HPDE6-E6E7 (cell line): Measurements from ENCODE around the gene TIMM44.
A peak's percentile ranks its signal among the peaks of the same experiment; 100 is the strongest.
"Not testable (repeated sequence)": the region's sequence is repeated elsewhere in the genome, so short reads cannot be mapped to it uniquely, and the experiment has no call there.

Experiments used
- DNase-seq: peaks from one replicate; pipeline ENCODE4 v3.0.0; 2011; ENCODE audit warnings: missing footprints; ENCODE audit errors: extremely low spot score

Gene TIMM44

DNA sequence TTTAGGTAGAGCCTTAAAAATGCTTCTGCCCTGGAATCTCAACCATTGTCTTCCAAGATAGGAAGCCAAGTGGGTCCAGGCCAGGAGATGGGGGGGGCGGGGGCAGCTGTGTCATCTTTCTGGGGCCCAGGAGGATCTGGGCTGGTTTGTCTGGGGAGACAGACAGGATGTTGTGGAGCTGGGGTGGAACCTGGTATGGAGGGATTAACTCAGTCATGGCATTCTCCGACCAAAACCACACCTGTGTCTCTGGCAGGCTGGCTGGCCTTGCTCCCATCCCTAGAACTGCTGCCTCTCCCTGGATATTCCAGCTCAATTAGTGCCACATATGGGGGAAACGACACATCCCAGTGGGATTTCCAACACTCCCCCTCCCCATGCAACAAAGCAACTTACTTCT lies 42.5 kb downstream of the TIMM44 start:
- DNase-seq = no peak

- DNase-seq = no peak
Measured at GRCh38 chr19:7900401-7900870, 43.0 kb downstream of the TIMM44 start.

DNA sequence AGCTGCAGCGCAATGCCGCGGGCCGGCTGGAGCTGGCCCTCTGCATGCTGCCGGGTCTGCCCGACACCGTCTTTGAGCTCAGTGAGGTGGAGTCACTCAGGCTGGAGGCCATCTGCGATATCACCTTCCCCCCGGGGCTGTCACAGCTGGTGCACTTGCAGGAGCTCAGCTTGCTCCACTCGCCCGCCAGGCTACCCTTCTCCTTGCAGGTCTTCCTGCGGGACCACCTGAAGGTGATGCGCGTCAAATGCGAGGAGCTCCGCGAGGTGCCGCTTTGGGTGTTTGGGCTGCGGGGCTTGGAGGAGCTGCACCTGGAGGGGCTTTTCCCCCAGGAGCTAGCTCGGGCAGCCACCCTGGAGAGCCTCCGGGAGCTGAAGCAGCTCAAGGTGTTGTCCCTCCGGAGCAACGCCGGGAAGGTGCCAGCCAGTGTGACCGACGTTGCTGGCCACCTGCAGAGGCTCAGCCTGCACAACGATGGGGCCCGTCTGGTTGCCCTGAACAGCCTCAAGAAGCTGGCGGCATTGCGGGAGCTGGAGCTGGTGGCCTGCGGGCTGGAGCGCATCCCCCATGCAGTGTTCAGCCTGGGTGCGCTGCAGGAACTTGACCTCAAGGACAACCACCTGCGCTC lies 43.6 kb downstream of the TIMM44 start:
- DNase-seq = no peak

GRCh38 chr19:7898967-7899366 lies 44.5 kb downstream of the TIMM44 start:
- DNase-seq = no peak

DNA sequence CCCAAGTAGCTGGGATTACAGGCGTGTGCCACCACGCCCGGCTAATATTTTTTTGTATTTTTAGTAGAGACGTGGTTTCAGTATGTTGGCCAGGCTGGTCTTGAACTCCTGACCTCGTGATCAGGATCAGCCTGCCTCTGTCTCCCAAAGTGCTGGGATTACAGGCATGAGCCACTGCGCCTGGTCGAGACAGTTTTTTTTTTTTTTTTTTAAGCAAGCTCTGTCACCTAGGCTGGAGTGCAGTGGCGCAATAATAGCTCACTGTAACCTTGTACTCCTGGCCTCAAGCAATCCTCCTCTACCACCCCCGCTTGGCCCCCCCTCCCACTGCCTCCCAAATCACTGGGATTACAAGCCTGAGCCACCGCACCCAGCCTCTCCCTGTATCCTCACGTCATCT lies 46.2 kb downstream of the TIMM44 start:
- DNase-seq = no peak

GRCh38 chr19:7895565-7895964 lies 47.9 kb downstream of the TIMM44 start:
- no peak for DNase-seq

GRCh38 chr19:7894612-7895309 lies 48.7 kb downstream of the TIMM44 start:
- peak; percentile 58 for DNase-seq

DNA sequence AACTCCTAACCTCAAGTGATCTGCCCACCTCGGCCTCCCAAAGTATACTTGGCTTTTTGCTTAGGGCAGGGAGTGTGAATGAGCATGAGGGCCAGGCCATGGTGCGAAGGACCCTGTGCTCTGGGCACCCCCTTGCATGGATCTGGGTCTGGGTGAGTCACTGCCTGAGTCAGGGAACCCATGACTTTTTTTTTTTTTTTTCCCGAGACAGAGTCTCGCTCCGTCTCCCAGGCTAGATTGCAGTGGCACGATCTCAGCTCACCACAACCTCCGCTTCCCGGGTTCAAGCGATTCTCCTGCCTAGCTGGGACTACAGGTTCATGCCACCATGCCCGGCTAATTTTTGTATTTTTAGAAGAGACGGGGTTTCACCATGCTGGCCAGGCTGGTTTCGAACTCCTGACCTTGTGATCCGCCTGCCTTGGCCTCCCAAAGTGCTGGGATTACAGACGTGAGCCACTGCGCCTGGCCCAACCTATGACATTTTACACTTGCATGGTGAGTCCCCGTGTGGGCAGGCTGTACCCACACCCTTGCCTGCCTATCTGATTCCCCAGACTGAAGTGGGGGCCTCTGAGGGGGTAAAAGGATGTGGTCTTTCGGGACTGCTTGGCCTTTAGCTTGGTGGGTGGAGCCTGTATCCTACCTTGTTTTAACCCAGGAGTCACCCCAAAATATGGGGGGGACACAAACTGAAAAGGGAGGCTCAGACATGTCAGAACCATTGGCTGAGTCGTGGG lies 49.9 kb downstream of the TIMM44 start:
- DNase-seq = not testable (repeated sequence)

DNA sequence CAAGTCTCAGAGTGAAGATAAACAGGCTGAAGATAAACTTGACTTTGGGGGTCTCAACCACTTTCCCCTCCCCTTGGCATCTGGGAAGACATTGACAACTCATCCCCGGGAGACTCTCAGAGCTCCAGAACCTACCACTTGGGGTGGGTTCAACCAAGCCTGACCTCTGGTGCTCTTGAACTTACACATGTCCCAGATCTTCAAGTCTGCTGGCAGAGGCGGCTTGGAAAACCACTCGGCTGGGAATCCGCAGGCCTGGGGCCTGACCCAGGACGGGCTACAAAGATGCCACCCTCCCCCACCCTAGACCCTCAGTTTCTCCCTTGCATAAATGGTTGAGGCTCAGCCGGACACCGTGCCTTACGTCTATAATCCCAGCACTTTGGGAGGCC lies 54.6 kb downstream of the TIMM44 start:
- no peak for DNase-seq

- DNase-seq = peak; percentile 87
Measured at GRCh38 chr19:7888145-7888825, 55.2 kb downstream of the TIMM44 start, which contains the start of gene LRRC8E. Gene LRRC8E (plus strand): TSS chr19:7888510. CDS start chr19:7895604, 7,094 bp downstream.

GRCh38 chr19:7887408-7888144 lies 55.9 kb downstream of the TIMM44 start:
- DNase-seq = no peak

DNA sequence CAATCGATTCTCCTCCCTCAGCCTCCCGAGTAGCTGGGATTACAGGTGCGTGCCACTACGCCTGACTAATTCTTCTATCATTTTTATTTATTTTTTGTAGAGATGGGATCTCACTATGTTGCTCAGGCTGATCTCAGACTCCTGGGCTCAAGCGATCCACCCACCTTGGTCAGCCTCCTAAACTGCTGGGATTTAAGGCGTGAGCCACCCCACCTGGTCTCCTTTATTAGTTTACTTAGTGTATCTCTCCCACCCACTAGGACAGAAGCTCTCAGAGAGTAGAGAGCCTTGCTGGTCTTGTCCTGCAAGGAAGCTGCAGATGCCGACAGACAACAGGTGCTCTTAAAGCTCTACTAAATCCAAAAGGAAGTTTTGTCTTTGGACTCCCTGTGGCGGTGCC lies 57.6 kb downstream of the TIMM44 start:
- DNase-seq = no peak

DNA sequence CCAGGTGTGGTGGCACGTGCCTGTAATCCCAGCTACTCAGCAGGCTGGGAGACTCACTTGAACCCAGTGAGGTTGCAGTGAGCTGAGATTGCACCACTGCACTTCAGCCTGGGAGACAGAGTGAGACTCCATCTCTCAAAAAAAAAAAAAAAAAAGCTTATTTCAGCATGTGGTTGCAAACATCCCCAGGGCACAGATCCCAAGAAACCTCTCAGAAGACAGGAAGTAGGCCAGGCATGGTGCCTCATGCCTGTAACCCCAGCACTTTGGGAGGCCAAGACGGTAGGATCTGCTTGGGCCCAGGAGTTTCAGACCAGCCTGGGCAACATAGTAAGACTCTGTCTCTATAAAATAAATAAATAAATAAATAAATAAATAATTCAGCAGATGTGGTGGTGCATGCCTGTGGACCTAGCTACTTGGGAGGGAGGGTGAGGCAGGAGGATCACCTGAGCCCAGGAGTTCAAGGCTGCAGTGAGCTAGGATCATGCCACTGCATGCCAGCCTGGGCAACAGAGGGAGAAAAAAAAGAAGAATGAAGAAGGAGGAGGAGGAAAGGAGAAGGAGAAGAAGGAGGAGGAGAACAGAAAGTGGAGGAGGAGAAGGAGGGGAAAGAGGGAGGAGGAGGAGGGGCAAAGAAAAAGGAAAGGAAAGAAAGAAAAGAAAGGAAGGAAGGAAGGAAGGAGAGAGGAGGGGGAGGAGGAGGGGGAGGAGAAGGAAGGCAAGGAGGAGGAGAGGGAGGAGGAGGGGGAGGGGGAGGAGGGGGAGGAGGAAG lies 59.5 kb downstream of the TIMM44 start:
- DNase-seq = no peak

GRCh38 chr19:7883105-7883504 lies 60.4 kb downstream of the TIMM44 start:
- no peak for DNase-seq

- no peak for DNase-seq
Measured at GRCh38 chr19:7881910-7882309, 61.6 kb downstream of the TIMM44 start.

GRCh38 chr19:7879836-7880235 lies 63.6 kb downstream of the TIMM44 start:
- DNase-seq = no peak

DNA sequence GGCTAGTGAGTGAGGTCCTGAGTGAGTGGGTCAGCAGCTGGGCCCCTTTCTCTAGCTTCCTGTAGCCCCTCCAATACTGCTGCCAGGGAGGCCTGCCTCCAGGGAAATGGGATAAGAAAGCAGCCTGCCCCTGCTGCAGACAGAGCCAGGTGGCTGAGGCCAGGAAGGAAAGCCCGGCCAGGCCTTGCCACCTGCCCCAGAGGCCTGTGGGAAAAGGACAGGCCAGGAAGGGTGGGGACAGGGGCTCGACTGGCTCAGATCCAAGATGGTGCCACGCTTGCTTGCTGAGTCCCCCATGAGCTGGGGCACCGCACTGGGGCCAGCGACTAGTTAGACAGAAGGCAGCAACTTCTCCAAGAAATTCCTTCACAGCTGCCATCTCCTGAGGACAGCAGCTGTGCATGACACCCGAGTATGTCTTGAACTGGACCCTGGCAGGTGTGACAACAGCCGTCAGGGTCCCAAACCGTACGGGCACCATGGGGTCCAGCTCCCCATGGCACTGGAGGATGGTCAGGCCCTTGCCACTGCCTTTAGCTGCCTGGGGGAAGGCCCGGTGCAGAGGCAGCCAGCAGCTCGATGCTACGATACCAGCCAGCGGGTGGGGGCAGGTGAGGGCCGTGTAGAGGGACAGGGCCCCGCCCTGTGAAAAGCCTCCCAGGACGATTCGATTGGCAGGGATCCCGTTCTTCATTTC lies 64.2 kb downstream of the TIMM44 start:
- no peak for DNase-seq

DNA sequence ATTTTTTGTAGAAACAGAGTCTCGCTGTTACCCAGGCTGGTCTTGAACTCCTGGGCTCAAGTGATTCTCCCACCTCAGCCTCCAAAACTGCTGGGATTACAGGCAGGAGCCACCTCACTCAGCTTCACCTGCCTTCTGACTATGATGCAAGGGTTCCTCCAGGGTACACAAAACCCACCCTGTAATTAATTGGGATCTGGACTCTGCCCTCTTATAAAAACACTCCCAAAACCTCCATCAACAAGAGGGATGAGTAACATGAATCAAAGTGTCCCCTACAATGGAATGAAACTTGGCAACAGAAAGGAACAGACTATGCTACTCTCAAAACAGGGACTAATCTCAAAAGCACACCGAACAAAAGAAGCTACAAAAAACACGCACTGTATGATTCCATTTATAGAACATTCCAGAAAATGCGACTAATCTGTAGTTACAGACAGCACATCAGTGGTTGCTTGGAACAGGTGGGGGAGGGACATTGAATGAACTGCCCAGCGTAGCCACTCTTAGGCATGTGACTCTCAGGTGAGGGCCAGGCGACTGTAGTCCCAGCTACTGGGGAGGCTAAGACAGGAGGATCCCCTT lies 66.1 kb downstream of the TIMM44 start:
- DNase-seq = no peak
